Measurements from ENCODE around the gene COMMD3.

GRCh38 chr10:22317076-22317370, 835 bp downstream of the COMMD3 start:
- TF ChIP-seq, protein P1, sequence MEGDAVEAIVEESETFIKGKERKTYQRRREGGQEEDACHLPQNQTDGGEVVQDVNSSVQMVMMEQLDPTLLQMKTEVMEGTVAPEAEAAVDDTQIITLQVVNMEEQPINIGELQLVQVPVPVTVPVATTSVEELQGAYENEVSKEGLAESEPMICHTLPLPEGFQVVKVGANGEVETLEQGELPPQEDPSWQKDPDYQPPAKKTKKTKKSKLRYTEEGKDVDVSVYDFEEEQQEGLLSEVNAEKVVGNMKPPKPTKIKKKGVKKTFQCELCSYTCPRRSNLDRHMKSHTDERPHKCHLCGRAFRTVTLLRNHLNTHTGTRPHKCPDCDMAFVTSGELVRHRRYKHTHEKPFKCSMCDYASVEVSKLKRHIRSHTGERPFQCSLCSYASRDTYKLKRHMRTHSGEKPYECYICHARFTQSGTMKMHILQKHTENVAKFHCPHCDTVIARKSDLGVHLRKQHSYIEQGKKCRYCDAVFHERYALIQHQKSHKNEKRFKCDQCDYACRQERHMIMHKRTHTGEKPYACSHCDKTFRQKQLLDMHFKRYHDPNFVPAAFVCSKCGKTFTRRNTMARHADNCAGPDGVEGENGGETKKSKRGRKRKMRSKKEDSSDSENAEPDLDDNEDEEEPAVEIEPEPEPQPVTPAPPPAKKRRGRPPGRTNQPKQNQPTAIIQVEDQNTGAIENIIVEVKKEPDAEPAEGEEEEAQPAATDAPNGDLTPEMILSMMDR (conservative IDR thresholded peaks at IDR 0.05; ENCODE audit: low read depth, low read length) = no peak
- TF ChIP-seq RFX5 (IDR thresholded peaks at IDR 0.05; ENCODE audit: low read depth, low read length) = no peak
- no peak for TF ChIP-seq NFE2L2 (IDR thresholded peaks at IDR 0.05; ENCODE audit: low read depth, low read length)
- TF ChIP-seq MAFK (IDR thresholded peaks at IDR 0.05; ENCODE audit: low read depth, low read length) = no peak
- TF ChIP-seq MAZ (IDR thresholded peaks at IDR 0.05; ENCODE audit: borderline replicate concordance, low read depth, low read length) = no peak
- TF ChIP-seq, protein P2, sequence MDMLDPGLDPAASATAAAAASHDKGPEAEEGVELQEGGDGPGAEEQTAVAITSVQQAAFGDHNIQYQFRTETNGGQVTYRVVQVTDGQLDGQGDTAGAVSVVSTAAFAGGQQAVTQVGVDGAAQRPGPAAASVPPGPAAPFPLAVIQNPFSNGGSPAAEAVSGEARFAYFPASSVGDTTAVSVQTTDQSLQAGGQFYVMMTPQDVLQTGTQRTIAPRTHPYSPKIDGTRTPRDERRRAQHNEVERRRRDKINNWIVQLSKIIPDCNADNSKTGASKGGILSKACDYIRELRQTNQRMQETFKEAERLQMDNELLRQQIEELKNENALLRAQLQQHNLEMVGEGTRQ (IDR thresholded peaks at IDR 0.05; ENCODE audit: low read depth, low read length) = no peak
- TF ChIP-seq RAD21 (IDR thresholded peaks at IDR 0.05; ENCODE audit: low read length) = no peak
- no peak for TF ChIP-seq SMC3 (IDR thresholded peaks at IDR 0.05; ENCODE audit: low read depth, low read length)
- TF ChIP-seq POLR2A (IDR thresholded peaks at IDR 0.05; ENCODE audit: low read depth, low read length) = no peak
- no peak for TF ChIP-seq MXI1 (IDR thresholded peaks at IDR 0.05; ENCODE audit: borderline replicate concordance, low read depth, low read length)
- TF ChIP-seq CEBPB (IDR thresholded peaks at IDR 0.05; ENCODE audit: low read depth, low read length) = no peak
